Stimulated activated CD4-positive, alpha-beta T cell treated with anti-CD3 and anti-CD28 coated beads, Interleukin-1b, Interleukin-23, amount 100 ng/mL, for 1 hour (primary cell): ENCODE measurements around the gene VIPR2.

Experiments used
- DNase-seq, 2 donors: peaks; one replicate each; pipeline ENCODE4 v3.0.0-alpha.2; 2020; ENCODE audit warnings: low read depth in 2 of 2

The VIPR2 gene

GRCh38 chr7:159025161-159025779 lies 119.4 kb downstream of the VIPR2 start:
- DNase-seq = no peak

- DNase-seq = no peak
Measured at GRCh38 chr7:159024280-159024951, 120.3 kb downstream of the VIPR2 start.

- no peak for DNase-seq
Measured at GRCh38 chr7:159023746-159024145, 120.9 kb downstream of the VIPR2 start.

GRCh38 chr7:159023206-159023605 lies 121.5 kb downstream of the VIPR2 start:
- no peak for DNase-seq

- DNase-seq = no peak
Measured at GRCh38 chr7:159022238-159022993, 122.3 kb downstream of the VIPR2 start.

GRCh38 chr7:159020987-159021386 lies 123.7 kb downstream of the VIPR2 start:
- DNase-seq = no peak

GRCh38 chr7:159019111-159019510 lies 125.6 kb downstream of the VIPR2 start:
- DNase-seq = no peak

- DNase-seq = no peak
Measured at GRCh38 chr7:159017741-159018140, 126.9 kb downstream of the VIPR2 start.

- DNase-seq = no peak
Measured at GRCh38 chr7:159017210-159017609, 127.5 kb downstream of the VIPR2 start.

- no peak for DNase-seq
Measured at GRCh38 chr7:159016591-159016990, 128.1 kb downstream of the VIPR2 start.

- no peak for DNase-seq
Measured at GRCh38 chr7:159015454-159016410, 128.9 kb downstream of the VIPR2 start.

GRCh38 chr7:159015081-159015453 lies 129.6 kb downstream of the VIPR2 start:
- DNase-seq = no peak

- no peak for DNase-seq
Measured at GRCh38 chr7:159014297-159015062, 130.2 kb downstream of the VIPR2 start.

- no peak for DNase-seq
Measured at GRCh38 chr7:159013825-159014289, 130.8 kb downstream of the VIPR2 start.

GRCh38 chr7:159013181-159013690 lies 131.4 kb downstream of the VIPR2 start:
- DNase-seq = no peak

- no peak for DNase-seq
Measured at GRCh38 chr7:159012353-159013069, 132.2 kb downstream of the VIPR2 start.

GRCh38 chr7:159011722-159012022 lies 133.0 kb downstream of the VIPR2 start:
- DNase-seq = no peak

- no peak for DNase-seq
Measured at GRCh38 chr7:159010937-159011721, 133.5 kb downstream of the VIPR2 start.

GRCh38 chr7:159010411-159010810 lies 134.3 kb downstream of the VIPR2 start:
- no peak for DNase-seq
